CD14-positive monocyte (primary cell): Measurements from ENCODE around the gene CHD6. TPM values are rescaled to one million over a fixed set of nuclear protein-coding genes. Genes with fewer than 3 reads are reported as not detected.

ENCODE experiments used
- DNase-seq, 3 donors: peaks; one replicate each; pipeline ENCODE4 v3.0.0-alpha.2; 2011 to 2022
- H2AFZ ChIP-seq: 2 replicates; pipeline ENCODE4 v1.6.0; 2012; ENCODE audit warnings: mild to moderate bottlenecking, low read depth, low read length, inconsistent platforms; ENCODE audit not compliant: insufficient read depth, poor library complexity, severe bottlenecking
- H3K27ac ChIP-seq, 2 donors: 1 replicate in 1 of 2; 2 replicates in 1 of 2; pipeline ENCODE4 v1.5.1; 2012 to 2013; ENCODE audit warnings: low read length in 2 of 2, control low read depth in 1 of 2, inconsistent platforms in 1 of 2, low read depth in 1 of 2, mild to moderate bottlenecking in 1 of 2
- H3K27me3 ChIP-seq, 2 donors: one replicate each; pipeline versions ENCODE4 v1.6.0 to v1.6.1; 2011 to 2013; ENCODE audit warnings: low read length in 2 of 2; ENCODE audit not compliant: control insufficient read depth in 2 of 2, insufficient read depth in 2 of 2
- H3K36me3 ChIP-seq, 2 donors: replicated peaks in 1 of 2; 1 replicate in 1 of 2; 2 replicates in 1 of 2; pipeline versions ENCODE4 v1.5.1 to v1.6.1; 2012 to 2013; ENCODE audit warnings: low read length in 2 of 2, control low read depth in 1 of 2, inconsistent platforms in 1 of 2, mild to moderate bottlenecking in 1 of 2; ENCODE audit not compliant: insufficient read depth in 2 of 2, control insufficient read depth in 1 of 2
- H3K4me1 ChIP-seq, 2 donors: 1 replicate in 1 of 2; 2 replicates in 1 of 2; pipeline versions ENCODE4 v1.5.1 to v1.6.1; 2012 to 2013; ENCODE audit warnings: low read length in 2 of 2, control low read depth in 1 of 2, inconsistent platforms in 1 of 2, mild to moderate bottlenecking in 1 of 2, moderate library complexity in 1 of 2; ENCODE audit not compliant: insufficient read depth in 2 of 2, control insufficient read depth in 1 of 2
- H3K4me2 ChIP-seq: replicated peaks from 2 replicates; pipeline ENCODE3; 2012; ENCODE audit warnings: low read length, moderate library complexity, mild to moderate bottlenecking; ENCODE audit not compliant: poor library complexity, severe bottlenecking; ENCODE audit errors: extremely low read depth
- H3K4me3 ChIP-seq, 3 experiments: fragments of 200-600 bp in 1 of 3; sonication (generic) in 1 of 3; replicated peaks in 1 of 3; 1 replicate in 2 of 3; 2 replicates in 1 of 3; pipeline ENCODE4 v1.5.1; 2011 to 2013; ENCODE audit warnings: low read length in 3 of 3, mild to moderate bottlenecking in 3 of 3, control low read depth in 2 of 3, low read depth in 2 of 3, inconsistent platforms in 1 of 3, moderate library complexity in 1 of 3
- H3K79me2 ChIP-seq: 2 replicates; pipeline ENCODE4 v1.6.0; 2012; ENCODE audit warnings: mild to moderate bottlenecking, control low read depth, inconsistent platforms, low read length, moderate library complexity; ENCODE audit not compliant: insufficient read depth
- H3K9ac ChIP-seq: 2 replicates; pipeline ENCODE4 v1.6.0; 2017; ENCODE audit warnings: low read length, mild to moderate bottlenecking; ENCODE audit not compliant: insufficient read depth, poor library complexity, severe bottlenecking
- H3K9me3 ChIP-seq, 2 donors: replicated peaks in 1 of 2; 1 replicate in 1 of 2; 2 replicates in 1 of 2; pipeline versions ENCODE4 v1.5.1 to v1.6.1; 2012 to 2013; ENCODE audit warnings: low read length in 2 of 2, control low read depth in 1 of 2; ENCODE audit not compliant: control insufficient read depth in 1 of 2, insufficient read depth in 1 of 2
- H4K20me1 ChIP-seq: 2 replicates; pipeline ENCODE4 v1.6.0; 2012; ENCODE audit warnings: mild to moderate bottlenecking, low read length, control low read depth, moderate library complexity; ENCODE audit not compliant: insufficient read depth
- H3K27ac Mint-ChIP-seq, 7 donors: one replicate each; pipeline ENCODE4 v1.8.0; 2020; ENCODE audit warnings: mild to moderate bottlenecking in 7 of 7, mixed read lengths in 7 of 7, moderate library complexity in 6 of 7, inconsistent platforms in 2 of 7
- H3K27me3 Mint-ChIP-seq, 3 donors: one replicate each; pipeline ENCODE4 v1.8.0; 2021 to 2022; ENCODE audit warnings: low read depth in 3 of 3, mild to moderate bottlenecking in 3 of 3, mixed read lengths in 3 of 3, moderate library complexity in 3 of 3, inconsistent platforms in 1 of 3
- H3K36me3 Mint-ChIP-seq, 2 donors: one replicate each; pipeline ENCODE4 v1.8.0; 2020; ENCODE audit warnings: mixed read lengths in 2 of 2, inconsistent platforms in 1 of 2, mild to moderate bottlenecking in 1 of 2
- H3K4me1 Mint-ChIP-seq: one replicate; pipeline ENCODE4 v1.8.0; 2020; ENCODE audit warnings: mild to moderate bottlenecking, mixed read lengths
- H3K4me3 Mint-ChIP-seq, 2 donors: one replicate each; pipeline ENCODE4 v1.8.0; 2020; ENCODE audit warnings: mild to moderate bottlenecking in 2 of 2, mixed read lengths in 2 of 2, moderate library complexity in 1 of 2
- H3K9me3 Mint-ChIP-seq, 7 donors: one replicate each; pipeline ENCODE4 v1.8.0; 2020 to 2022; ENCODE audit warnings: mixed read lengths in 7 of 7, mild to moderate bottlenecking in 6 of 7, moderate library complexity in 6 of 7, inconsistent platforms in 2 of 7
- WGBS: methylation state at CpG from one replicate; pipeline ENCODE4 v1.1.5; 2013; ENCODE audit warnings: missing lambda C conversion rate; ENCODE audit not compliant: insufficient coverage; 5-methylcytosine and 5-hydroxymethylcytosine counted together
- intact Hi-C, 2 donors: fragments of 100-400 bp; cut with micrococcal nuclease; formaldehyde crosslinking; loops; one replicate each; pipeline versions ENCODE4 v1.15.0 to v1.15.1; 2023
- polyA plus RNA-seq, 3 donors: library from polyadenylated mRNA; depleted of rRNA in 1 of 3; unstranded in 2 of 3; stranded (reverse) in 1 of 3; fragments of 300-500 nt in 2 of 3; fragments of >200 nt in 1 of 3; fragmentation: Illumina TruSeq in 2 of 3; gene quantifications; 1 replicate in 2 of 3; 2 replicates in 1 of 3; pipeline ENCODE4 v1.2.3, GENCODE V29; 2012 to 2021
- TF ChIP-seq, protein P1 (sequence below): fragments of 200-600 bp; IDR thresholded peaks from one replicate; pipeline ENCODE4 v1.8.0; 2022; ENCODE audit warnings: antibody characterized with exemption, mild to moderate bottlenecking

The CHD6 gene
- polyA plus RNA-seq, 3 donors: 12.9 to 19.6 (median 13.0) TPM

GRCh38 chr20:41443691-41444090 lies 174.5 kb downstream of the CHD6 start:
- Histone ChIP-seq H3K27ac (no peak overlapping the region), H3K27me3 (no peaks in the 10 kb centered on the region), H4K20me1 (no peaks in the 10 kb centered on the region), H2AFZ (no peak overlapping the region), H3K4me2 (no peak overlapping the region), H3K9me3 (no peaks in the 10 kb centered on the region), H3K79me2 (no peaks in the 10 kb centered on the region), H3K9ac (no peak overlapping the region), H3K4me3 (no peak overlapping the region), H3K4me1 (peaks cover 6 to 9% of the 10 kb centered on the region in 2 donors), H3K36me3 (peaks cover 61 to 94% of the 10 kb centered on the region in 2 donors)
- Mint-ChIP-seq H3K27ac (peak overlapping the region in 3 of 7 donors; percentile 0 to 32 (median 26)), H3K4me3 (no peak overlapping the region), H3K4me1 (peaks cover 12% of the 10 kb centered on the region), H3K9me3 (no peaks in the 10 kb centered on the region), H3K27me3 (peaks cover 0 to 2% (median 1%) of the 10 kb centered on the region in 3 donors), H3K36me3 (peaks cover 80 to 81% of the 10 kb centered on the region in 2 donors)
- peak; percentile 3 to 13 (median 3) for DNase-seq
- intact Hi-C loops: no loop called here
- TF ChIP-seq, protein P1, sequence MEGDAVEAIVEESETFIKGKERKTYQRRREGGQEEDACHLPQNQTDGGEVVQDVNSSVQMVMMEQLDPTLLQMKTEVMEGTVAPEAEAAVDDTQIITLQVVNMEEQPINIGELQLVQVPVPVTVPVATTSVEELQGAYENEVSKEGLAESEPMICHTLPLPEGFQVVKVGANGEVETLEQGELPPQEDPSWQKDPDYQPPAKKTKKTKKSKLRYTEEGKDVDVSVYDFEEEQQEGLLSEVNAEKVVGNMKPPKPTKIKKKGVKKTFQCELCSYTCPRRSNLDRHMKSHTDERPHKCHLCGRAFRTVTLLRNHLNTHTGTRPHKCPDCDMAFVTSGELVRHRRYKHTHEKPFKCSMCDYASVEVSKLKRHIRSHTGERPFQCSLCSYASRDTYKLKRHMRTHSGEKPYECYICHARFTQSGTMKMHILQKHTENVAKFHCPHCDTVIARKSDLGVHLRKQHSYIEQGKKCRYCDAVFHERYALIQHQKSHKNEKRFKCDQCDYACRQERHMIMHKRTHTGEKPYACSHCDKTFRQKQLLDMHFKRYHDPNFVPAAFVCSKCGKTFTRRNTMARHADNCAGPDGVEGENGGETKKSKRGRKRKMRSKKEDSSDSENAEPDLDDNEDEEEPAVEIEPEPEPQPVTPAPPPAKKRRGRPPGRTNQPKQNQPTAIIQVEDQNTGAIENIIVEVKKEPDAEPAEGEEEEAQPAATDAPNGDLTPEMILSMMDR: no peak

- Mint-ChIP-seq H3K27ac (no peak overlapping the region), H3K4me3 (no peak overlapping the region), H3K4me1 (peaks cover 30% of the 10 kb centered on the region), H3K9me3 (no peaks in the 10 kb centered on the region), H3K27me3 (peaks cover 0 to 2% (median 1%) of the 10 kb centered on the region in 3 donors), H3K36me3 (peaks cover 70 to 75% of the 10 kb centered on the region in 2 donors)
- no peak for DNase-seq
- 100% methylated on average over 2 of the region's 3 CpGs for WGBS
- intact Hi-C loops: no loop called here
- Histone ChIP-seq H3K27ac (no peak overlapping the region), H3K4me1 (peaks cover 15 to 21% of the 10 kb centered on the region in 2 donors), H3K4me3 (no peak overlapping the region), H3K9me3 (no peaks in the 10 kb centered on the region), H3K27me3 (no peaks in the 10 kb centered on the region), H3K79me2 (no peaks in the 10 kb centered on the region), H4K20me1 (no peaks in the 10 kb centered on the region), H3K9ac (no peak overlapping the region), H2AFZ (no peak overlapping the region), H3K4me2 (no peak overlapping the region), H3K36me3 (peaks cover 50 to 90% of the 10 kb centered on the region in 2 donors)
- TF ChIP-seq, protein P1: no peak
These were observed 177.3 kb downstream of the CHD6 start for GRCh38 chr20:41440882-41441281.
